Loucy (cell line): ENCODE results near the gene KIF16B.
"Not testable (repeated sequence)": the region's sequence is repeated elsewhere in the genome, so short reads cannot be mapped to it uniquely, and the experiment has no call there.

ENCODE experiments used
- H2AFZ ChIP-seq: fragments of 200-600 bp; sonication (generic); 2 replicates; pipeline ENCODE4 v1.6.0; 2016; ENCODE audit warnings: antibody characterized with exemption, mild to moderate bottlenecking, low read length, moderate library complexity
- H3F3A ChIP-seq: fragments of 200-600 bp; 2 replicates; pipeline ENCODE4 v1.6.0; 2016; ENCODE audit warnings: antibody characterized with exemption, low read depth, mild to moderate bottlenecking
- H3K27me3 ChIP-seq: fragments of 200-600 bp; sonication (generic); 2 replicates; pipeline ENCODE4 v1.6.1; 2014; ENCODE audit warnings: low read length, mild to moderate bottlenecking; ENCODE audit not compliant: insufficient read depth, poor library complexity, severe bottlenecking
- H3K36me3 ChIP-seq: fragments of 200-600 bp; sonication (generic); 2 replicates; pipeline ENCODE4 v1.6.1; 2016; ENCODE audit warnings: low read length; ENCODE audit not compliant: insufficient read depth
- H3K4me1 ChIP-seq: fragments of 200-600 bp; sonication (generic); 2 replicates; pipeline ENCODE4 v1.5.1; 2014; ENCODE audit warnings: low read length, mild to moderate bottlenecking; ENCODE audit not compliant: insufficient read depth, poor library complexity, severe bottlenecking
- H3K4me2 ChIP-seq: fragments of 200-600 bp; sonication (generic); 2 replicates; pipeline ENCODE4 v1.6.0; 2014; ENCODE audit warnings: antibody characterized with exemption, low read length, low read depth, mild to moderate bottlenecking; ENCODE audit not compliant: poor library complexity, severe bottlenecking
- H3K4me3 ChIP-seq: fragments of 200-600 bp; sonication (generic); 2 replicates; pipeline ENCODE4 v1.5.1; 2014; ENCODE audit warnings: low read length, mild to moderate bottlenecking, mixed read lengths; ENCODE audit not compliant: poor library complexity, severe bottlenecking
- H3K79me2 ChIP-seq: fragments of 200-600 bp; sonication (generic); 2 replicates; pipeline ENCODE4 v1.6.1; 2014; ENCODE audit warnings: low read length; ENCODE audit not compliant: insufficient read depth
- H3K9ac ChIP-seq: fragments of 200-600 bp; sonication (generic); 2 replicates; pipeline ENCODE4 v1.6.0; 2014; ENCODE audit warnings: mild to moderate bottlenecking, low read depth, low read length, moderate library complexity; ENCODE audit not compliant: poor library complexity, severe bottlenecking
- H3K9me2 ChIP-seq: fragments of 200-600 bp; sonication (generic); replicated peaks from 2 replicates; pipeline ENCODE4 v1.6.1; 2016; ENCODE audit warnings: low read depth, low read length, mixed read lengths
- H3K9me3 ChIP-seq: fragments of 200-600 bp; sonication (generic); 2 replicates; pipeline ENCODE4 v1.6.1; 2014; ENCODE audit warnings: mild to moderate bottlenecking, antibody characterized with exemption, low read length, low read depth; ENCODE audit not compliant: insufficient read depth
- H4K20me1 ChIP-seq: fragments of 200-600 bp; sonication (generic); 2 replicates; pipeline ENCODE4 v1.6.0; 2014; ENCODE audit warnings: antibody characterized with exemption, low read length, mild to moderate bottlenecking; ENCODE audit not compliant: insufficient read depth, poor library complexity, severe bottlenecking
- EZH2phosphoT487 ChIP-seq: fragments of 200-600 bp; IDR thresholded peaks from 2 replicates; pipeline ENCODE4 v1.6.1; 2018; ENCODE audit warnings: antibody characterized with exemption, mild to moderate bottlenecking, moderate library complexity, borderline replicate concordance
- TF ChIP-seq, protein P1 (sequence below): fragments of 200-600 bp; sonication (generic); conservative IDR thresholded peaks from 2 replicates; pipeline ENCODE4 v1.5.1; 2014; ENCODE audit warnings: mild to moderate bottlenecking, antibody characterized with exemption, low read length

Gene KIF16B

DNA sequence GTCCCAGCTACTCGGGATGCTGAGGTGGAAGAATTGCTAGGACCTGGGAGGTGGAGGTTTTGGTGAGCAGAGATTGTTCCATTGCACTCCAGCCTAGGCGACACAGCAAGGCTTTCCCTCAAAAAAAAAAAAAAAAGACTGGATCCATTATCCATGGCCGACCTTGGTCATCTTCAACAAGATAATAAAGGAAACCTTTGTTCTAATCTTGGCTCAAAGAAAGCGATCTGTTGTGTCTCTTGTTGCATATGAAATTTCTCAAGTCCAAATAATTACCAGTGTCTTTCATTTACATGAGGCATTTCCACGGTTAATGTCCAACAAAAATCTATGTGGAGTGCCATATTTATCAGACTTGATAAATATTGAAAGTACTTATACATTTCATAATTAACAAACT is 23.7 kb upstream of the KIF16B start:
- H3F3A ChIP-seq: no peaks in the 10 kb centered on the region
- H3K4me2 ChIP-seq: no peak overlapping the region
- H3K9me3 ChIP-seq: no peaks in the 10 kb centered on the region
- H3K4me3 ChIP-seq: no peak overlapping the region
- no peak overlapping the region for H3K9ac ChIP-seq
- H3K36me3 ChIP-seq: no peaks in the 10 kb centered on the region
- no peaks in the 10 kb centered on the region for H3K79me2 ChIP-seq
- H4K20me1 ChIP-seq: no peaks in the 10 kb centered on the region
- no peaks in the 10 kb centered on the region for H3K9me2 ChIP-seq
- H3K27me3 ChIP-seq: no peaks in the 10 kb centered on the region
- H2AFZ ChIP-seq: no peak overlapping the region
- H3K4me1 ChIP-seq: no peaks in the 10 kb centered on the region
- TF ChIP-seq, protein P1, sequence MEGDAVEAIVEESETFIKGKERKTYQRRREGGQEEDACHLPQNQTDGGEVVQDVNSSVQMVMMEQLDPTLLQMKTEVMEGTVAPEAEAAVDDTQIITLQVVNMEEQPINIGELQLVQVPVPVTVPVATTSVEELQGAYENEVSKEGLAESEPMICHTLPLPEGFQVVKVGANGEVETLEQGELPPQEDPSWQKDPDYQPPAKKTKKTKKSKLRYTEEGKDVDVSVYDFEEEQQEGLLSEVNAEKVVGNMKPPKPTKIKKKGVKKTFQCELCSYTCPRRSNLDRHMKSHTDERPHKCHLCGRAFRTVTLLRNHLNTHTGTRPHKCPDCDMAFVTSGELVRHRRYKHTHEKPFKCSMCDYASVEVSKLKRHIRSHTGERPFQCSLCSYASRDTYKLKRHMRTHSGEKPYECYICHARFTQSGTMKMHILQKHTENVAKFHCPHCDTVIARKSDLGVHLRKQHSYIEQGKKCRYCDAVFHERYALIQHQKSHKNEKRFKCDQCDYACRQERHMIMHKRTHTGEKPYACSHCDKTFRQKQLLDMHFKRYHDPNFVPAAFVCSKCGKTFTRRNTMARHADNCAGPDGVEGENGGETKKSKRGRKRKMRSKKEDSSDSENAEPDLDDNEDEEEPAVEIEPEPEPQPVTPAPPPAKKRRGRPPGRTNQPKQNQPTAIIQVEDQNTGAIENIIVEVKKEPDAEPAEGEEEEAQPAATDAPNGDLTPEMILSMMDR: no peak
- no peak for TF ChIP-seq EZH2phosphoT487

DNA sequence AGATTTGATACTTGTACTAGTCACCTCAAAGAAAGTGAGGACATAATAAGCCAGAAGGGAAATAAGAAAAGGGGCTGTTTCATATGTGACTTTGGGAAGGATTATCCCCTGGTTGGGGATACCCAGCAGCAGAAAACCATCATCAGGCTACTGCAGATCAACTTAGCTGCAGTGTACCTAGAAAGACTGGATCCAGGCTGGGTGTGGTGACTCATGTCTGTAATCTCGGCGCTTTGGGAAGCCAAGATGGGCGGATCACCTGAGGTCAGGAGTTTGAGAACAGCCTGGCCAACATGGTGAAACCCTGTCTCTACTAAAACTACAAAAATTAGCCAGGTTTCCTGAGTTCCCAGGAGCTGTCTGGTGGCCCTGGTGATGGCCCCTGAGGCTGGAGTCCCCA is 23.2 kb upstream of the KIF16B start:
- H3F3A ChIP-seq, H3K79me2 ChIP-seq, H3K9me2 ChIP-seq, H4K20me1 ChIP-seq, H3K4me2 ChIP-seq, H3K27me3 ChIP-seq, H3K4me1 ChIP-seq, H3K9ac ChIP-seq, H2AFZ ChIP-seq, H3K36me3 ChIP-seq, H3K9me3 ChIP-seq, H3K4me3 ChIP-seq: not testable (repeated sequence)

DNA sequence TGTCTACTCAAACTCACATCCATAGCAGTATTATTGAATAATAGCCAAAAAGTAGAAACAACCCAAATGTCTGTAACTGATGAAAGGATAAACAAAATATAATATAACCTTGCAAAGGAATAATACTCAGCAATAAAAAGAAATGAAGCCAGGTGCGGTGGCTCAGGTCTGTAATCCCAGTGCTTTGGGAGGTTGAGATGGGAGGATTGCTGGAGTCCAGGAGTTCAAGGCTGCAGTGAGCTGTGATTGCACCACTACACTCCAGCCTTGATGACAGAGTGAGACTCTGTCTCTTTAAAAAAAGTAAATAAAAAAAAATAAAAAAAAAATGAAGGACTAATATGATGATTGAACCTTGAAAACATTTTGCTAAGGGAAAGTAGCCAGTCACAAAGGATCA is 22.1 kb upstream of the KIF16B start:
- H4K20me1 ChIP-seq: no peaks in the 10 kb centered on the region
- no peak overlapping the region for H3K4me3 ChIP-seq
- H3K9me3 ChIP-seq: no peaks in the 10 kb centered on the region
- H3K4me1 ChIP-seq: no peaks in the 10 kb centered on the region
- no peaks in the 10 kb centered on the region for H3K9me2 ChIP-seq
- H3K27me3 ChIP-seq: no peaks in the 10 kb centered on the region
- no peak overlapping the region for H2AFZ ChIP-seq
- no peaks in the 10 kb centered on the region for H3F3A ChIP-seq
- H3K9ac ChIP-seq: no peak overlapping the region
- H3K79me2 ChIP-seq: no peaks in the 10 kb centered on the region
- no peak for TF ChIP-seq EZH2phosphoT487
- TF ChIP-seq, protein P1: no peak
- no peak overlapping the region for H3K4me2 ChIP-seq
- no peaks in the 10 kb centered on the region for H3K36me3 ChIP-seq

DNA sequence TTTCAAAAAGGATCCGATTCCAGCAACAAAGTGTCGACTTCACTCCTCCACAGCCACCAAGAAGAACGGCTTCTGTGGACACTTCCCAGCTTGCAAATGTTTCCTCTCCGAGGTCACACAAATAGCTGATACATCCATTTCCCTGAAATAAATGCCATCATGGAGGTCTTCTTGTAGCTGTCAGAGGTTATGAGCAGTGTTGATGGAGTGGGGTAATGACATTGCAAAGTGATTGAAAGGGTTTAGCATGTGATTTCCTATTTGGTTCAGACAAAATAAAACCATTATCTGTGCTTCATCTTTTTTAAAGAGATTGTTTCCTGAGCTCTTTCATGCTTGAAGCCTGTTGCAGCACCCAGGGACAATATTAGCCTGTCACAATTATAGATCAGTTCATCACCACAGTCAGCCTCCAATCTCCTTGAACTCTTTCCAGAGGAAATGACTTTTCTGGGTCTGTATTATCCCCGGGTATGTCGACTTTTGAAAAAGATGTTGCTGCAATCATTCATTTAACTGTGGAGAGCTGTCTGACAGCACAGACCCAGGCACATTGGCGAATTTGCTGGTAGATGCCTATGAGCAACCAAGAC is 16.9 kb upstream of the KIF16B start:
- no peak overlapping the region for H3K4me2 ChIP-seq

More for the DNA sequence above, 16.9 kb upstream of the KIF16B start:
- H3K79me2 ChIP-seq: no peaks in the 10 kb centered on the region
- no peaks in the 10 kb centered on the region for H3K36me3 ChIP-seq
- TF ChIP-seq, protein P1: no peak
- TF ChIP-seq EZH2phosphoT487: no peak
- H3K27me3 ChIP-seq: no peaks in the 10 kb centered on the region
- H3K9me2 ChIP-seq: no peaks in the 10 kb centered on the region
- H3F3A ChIP-seq: no peaks in the 10 kb centered on the region
- H3K4me3 ChIP-seq: no peak overlapping the region
- no peak overlapping the region for H2AFZ ChIP-seq
- H3K4me1 ChIP-seq: no peaks in the 10 kb centered on the region
- H3K9me3 ChIP-seq: no peaks in the 10 kb centered on the region
- no peaks in the 10 kb centered on the region for H4K20me1 ChIP-seq
- H3K9ac ChIP-seq: no peak overlapping the region
